Activated gamma-delta T cell treated with anti-CD3 and anti-CD28 coated beads, Interleukin-2, amount 50 U/mL, for 16 hours (primary cell): ENCODE measurements around the gene HDLBP.

Source experiments
- DNase-seq: peaks from one replicate; pipeline ENCODE4 v3.0.0-alpha.2; 2020; ENCODE audit warnings: low read depth

HDLBP gene

DNA sequence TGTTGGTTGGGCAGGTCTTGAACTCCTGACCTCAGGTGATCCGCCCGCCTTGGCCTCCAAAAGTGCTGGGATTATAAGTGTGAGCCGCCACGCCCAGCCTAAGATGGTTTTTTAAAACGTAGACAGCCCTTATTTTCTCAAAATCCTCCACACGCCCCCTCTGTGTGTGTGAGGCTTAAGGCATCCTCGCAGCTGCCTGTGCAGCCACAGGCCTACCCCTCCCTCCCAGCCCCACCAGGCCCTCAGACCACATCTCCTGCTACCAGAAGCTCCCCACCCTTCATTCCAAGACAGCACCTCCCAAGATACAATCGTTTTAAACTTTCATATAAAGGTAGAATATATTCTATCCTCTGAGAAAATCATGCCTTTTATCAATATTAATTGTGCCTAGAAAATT lies 122.2 kb downstream of the HDLBP start:
- DNase-seq = no peak

DNA sequence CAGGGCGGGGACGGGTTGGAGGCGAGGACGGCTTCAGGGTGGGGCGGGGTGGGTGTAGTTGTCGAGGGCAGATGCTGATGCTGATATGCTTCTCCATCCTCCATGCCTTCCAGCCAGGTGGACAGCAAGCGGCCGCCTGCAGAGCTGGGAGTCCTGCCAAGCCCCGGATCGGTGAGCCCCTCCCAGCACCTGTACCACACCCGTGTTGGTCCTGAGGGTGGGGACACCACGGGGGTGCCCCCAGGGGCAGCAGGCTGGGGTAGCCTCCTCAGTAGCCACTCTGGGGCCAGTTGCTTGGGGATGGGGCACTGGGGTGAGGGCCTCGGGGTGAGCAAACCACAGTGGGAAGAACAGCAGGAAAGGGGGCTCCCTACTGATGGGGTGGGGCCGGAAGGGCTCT lies 124.4 kb downstream of the HDLBP start:
- DNase-seq = no peak

DNA sequence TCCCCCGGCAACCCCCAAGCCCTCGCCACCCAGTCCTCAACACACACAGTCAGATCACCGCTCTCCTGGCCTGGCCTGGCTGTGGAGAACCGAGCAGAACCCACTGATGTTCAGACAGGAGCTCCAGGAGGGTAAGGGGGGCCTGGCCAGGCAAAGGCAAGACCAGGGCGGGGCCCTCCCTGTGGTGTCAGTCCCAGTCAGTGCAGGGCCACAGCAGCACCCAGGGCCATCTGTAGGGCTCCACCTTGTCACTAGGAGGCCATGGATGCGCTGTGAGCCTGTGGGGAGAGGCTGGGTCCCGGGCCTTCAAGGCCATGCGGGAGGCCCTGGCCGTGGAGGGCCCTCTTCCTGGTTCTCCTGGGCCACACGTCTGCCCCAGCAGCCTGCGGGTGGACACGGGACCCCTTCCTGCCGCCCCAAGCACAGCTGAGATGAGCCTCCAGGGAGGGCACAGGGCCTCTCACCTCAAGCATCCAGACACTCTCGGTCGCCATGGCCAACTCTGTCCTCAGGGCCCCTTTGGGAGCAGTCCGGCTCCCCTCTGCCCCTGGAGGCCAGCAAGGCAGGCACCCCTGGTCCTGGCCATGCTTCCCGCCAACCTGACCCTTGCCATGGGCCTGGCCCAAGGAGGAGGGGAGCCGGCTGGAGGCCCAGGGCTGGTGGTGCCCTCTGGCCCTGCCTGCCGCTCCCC lies 125.0 kb downstream of the HDLBP start:
- no peak for DNase-seq

DNA sequence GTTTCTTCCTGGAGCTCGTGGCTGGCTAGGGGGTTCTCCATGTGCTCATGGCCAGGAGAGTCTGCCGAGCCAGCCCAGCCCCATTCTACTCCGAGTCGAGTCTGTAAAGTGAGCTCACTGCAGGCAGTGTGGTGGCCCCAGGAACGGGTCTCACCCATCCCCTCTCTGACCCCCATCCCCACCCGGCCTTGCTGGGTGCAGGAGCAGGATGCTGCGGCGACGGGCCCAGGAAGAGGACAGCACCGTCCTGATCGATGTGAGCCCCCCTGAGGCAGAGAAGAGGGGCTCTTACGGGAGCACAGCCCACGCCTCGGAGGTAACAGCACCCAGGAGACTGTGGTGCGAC lies 125.6 kb downstream of the HDLBP start:
- no peak for DNase-seq

DNA sequence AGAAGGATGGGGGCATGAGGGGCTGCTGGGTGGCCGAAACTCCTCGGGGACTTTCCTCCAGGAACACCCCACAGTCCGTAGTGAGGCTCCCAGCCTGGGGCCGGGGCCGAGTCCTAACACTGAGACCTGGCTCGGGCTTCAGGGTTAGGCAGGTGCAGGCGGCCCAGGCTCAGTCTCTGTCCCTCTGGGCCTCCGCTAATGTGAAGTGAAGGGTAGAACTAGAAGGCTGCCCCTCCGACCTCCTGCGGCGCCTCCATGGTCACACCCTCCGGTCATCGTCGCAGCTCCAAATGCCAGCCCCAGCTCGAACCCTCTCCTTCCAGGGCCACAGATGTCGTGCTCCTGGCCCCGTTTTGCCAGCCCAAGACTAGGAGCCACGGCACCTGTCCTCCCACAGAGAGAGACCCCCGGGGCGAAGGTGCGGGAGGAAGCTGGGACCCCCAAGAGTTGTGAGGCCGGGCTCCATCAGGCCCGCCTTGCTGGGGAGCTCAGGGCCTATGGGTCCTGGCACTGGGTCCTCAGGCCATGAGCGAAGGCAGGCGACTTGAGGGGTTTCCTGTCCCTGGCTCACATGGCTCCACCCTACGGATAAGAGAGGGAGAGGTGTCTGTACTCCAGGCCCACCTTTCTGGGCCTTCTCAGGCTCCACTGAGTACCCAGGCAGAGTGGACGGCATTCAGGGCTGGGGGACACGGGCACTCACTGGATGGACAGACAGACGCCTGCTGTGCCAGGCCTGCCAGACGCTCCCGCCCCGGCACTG lies 126.2 kb downstream of the HDLBP start:
- no peak for DNase-seq

DNA sequence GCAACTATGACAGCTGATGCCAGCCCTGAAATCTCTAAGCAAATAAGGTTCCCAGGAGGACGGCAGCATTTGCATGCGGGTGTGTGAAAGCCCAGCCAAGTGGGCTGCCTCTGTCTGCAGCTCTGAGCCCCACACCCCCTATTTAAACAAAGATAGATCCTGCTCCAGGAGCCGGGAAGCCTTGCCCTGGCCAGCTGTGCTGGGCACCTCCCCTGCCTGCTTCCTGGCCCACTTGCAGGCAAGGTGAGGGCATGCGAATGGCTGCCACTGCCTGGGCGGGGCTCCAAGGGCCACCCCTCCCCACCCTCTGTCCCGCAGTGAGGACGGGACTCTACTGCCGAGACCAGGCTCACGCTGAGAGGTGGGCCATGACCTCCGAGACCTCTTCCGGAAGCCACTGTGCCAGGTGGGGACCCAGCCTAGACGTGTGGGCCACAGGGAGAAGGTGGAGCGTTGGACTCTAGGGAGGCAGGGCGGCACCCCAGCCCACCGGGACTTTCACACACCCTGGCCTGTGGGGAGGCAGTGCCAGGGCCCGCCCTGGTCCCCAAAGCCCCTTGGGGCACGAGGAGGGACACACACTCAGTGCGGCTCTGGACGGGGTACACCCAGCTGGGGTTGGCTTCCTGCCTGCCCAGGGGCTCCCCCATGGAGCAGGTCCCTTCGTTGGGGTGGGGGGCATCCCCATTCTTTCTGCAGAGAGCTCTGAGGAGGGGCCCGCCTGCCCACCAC lies 126.9 kb downstream of the HDLBP start, which contains the start of gene ANO7:
ANO7 (plus strand) TSS at position 317 of the 732 bp plus-strand sequence. CDS start 1,387 bp downstream, outside the sequence.
- DNase-seq = no peak

DNA sequence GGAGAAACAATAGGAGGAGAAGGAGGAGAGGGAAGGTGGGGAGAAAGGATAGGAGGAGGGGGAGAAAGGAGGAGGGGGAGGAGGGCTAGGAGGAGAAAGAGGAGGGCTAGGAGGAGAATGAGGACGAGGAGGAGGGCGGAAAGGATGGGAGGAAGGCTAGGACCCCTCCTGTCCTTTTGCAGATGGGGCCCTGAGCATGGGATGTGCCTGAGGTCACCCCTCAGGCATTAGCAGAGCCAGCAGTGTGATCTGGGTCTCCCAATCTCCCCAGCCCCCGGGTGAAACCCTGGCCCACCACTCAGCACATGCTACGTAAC lies 127.6 kb downstream of the HDLBP start:
- no peak for DNase-seq

DNA sequence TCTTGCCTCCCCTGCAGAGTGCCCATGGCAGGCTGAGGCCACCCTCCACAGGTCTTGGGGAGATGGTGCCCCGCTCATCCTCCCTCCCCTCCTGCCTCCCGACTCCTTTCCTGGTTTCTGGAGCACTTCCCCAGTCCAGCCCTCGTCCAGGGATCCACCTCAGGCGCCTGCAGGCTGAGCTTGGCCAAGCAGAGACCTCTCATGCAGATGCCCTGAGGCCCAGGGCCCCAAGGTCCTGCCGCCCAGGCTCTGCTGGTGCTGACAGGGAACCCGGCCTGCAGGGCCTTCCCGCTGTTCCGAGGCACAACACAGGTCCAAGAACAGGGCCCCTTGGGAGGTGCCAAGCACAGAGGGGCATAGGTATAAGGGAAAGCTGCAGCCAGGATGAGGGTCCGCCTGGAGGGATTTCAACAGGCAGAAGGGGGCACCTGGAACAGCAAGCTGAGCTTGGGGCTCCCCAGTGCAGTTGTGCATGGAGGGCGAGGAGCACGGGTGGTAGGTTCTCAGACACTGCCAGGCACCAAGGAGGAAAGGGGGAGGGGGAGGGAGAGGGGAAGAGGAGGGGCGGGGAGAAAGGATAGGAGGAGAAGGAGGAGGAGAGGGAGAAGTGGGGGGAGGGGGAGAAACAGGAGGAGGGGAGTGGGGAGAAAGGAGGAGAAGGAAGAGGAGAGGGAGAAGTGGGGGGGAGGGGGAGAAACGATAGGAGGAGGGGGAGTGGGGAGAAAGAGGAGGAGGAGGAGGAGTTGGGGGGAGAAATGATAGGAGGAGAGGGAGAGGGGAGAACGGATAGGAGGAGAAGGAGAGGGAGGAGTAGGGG lies 128.2 kb downstream of the HDLBP start:
- no peak for DNase-seq

DNA sequence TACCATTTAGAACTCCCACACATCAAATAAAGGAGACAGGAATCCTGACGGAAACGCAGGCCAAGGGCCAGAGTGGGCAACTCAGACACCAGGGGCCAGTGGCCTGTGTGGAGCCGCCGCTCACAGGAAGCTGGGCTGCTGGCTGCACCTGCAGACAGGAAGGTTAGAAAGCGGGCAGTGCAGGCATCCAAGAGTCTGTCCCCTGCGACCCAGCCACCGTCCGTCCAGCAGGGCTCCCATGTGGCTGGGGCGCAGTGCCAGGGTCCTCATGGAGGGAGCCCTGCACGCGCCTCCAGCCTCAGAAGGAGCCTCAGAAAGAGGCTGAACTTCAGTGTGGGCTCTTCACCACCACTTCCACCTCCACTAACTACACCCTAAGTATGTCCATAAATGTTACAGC lies 129.5 kb downstream of the HDLBP start:
- no peak for DNase-seq

DNA sequence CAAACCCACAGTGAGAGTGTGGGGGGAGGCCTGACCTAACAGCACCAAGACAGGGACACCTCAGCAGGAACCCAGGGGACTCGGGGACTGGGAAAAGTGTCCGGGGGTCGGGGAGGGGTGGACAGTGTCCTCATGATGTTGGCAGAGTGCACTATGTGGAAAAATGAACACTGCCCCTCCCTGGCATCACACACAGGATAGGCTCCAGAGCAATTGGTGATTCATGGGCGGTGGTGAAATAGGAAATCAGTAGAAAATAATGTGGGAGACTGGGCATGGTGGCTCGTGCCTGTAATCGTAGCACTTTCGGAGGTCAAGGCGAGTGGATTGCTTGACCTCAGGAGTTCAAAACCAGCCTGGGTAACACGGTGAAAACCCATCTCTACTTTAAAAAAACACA lies 130.6 kb downstream of the HDLBP start:
- DNase-seq = no peak

DNA sequence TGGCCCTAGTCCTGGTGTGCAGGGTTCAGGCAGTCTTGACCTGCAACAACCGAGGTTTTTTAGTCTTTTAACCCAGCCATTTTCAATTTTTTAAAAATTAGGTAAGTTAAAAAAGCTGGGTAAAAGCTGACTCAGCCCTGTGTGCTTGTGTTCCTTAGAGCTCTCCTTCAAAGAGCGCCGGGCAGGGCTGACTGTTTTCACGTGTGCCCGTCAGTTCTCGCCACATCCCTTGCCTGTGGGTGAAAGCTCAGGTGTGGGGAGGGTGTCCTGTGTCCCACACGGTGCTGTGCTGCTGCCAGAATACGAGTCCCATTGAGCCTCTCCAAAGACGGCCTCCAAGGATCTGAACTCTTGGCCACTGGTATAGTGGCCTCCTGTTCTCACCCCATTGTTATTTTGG lies 132.3 kb downstream of the HDLBP start:
- DNase-seq = no peak

DNA sequence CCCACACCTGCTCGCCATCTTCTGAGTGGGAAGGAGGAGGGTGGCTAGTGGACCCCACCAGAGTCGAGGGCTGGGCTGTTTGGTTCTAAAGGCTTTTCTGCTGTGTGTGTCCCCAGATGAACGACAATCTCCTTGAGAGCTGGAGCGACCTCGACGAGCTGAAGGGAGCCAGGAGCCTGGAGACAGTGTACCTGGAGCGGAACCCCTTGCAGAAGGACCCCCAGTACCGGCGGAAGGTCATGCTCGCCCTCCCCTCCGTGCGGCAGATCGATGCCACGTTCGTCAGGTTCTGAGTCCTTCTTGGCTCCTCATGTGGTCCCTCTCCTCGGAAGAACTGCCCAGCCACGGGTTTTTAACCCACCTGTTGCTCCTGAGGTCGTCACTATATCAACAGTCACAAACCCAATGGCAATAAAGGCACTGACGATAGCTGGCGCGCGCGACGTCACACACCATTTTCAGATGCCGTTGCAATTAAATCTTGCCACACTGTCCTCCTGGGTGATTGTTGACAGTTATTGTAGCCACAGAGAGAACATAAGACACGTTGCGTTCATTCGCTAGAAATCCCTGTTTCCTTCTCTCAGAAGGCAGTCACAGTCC lies 132.8 kb downstream of the HDLBP start:
- DNase-seq = no peak

DNA sequence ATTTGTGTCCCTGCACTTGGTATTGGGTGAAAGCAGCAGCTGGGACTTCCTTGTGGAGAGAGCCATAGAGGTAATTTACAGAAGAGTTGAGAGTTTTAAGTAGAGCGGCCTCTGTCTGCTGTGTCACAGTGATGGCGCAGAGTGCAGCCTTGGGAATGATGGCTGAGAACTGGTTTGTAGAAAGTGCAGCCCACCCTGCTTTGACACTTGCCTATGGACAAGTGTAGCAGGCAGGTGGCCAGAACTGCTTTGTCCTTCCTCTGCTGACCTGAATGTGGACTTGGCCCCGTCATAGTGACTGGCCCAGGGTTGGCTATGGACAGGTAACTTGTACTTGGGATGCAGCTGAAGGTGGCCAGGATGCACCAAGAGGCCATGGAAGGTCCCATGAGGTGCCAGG lies 133.3 kb downstream of the HDLBP start:
- no peak for DNase-seq

DNA sequence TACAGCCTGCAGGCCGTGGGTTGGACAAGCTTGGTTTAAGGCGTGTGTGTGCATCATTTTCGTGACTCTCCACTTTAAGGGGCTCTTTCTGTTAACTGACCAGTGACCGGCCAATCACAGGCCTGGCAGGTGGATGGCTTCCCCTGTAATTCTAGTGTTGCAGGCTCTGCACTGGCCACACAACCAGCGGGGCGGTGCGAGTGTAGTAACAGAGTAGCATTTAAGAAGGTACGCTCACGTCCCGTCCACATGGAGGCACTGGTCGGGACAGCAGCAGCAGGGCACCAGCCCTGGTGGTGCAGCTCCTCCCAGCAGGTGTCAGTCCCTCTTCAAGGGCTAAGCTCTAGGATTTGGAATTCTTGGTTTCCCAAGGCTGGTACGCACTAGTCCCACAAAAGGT lies 135.0 kb downstream of the HDLBP start:
- no peak for DNase-seq

DNA sequence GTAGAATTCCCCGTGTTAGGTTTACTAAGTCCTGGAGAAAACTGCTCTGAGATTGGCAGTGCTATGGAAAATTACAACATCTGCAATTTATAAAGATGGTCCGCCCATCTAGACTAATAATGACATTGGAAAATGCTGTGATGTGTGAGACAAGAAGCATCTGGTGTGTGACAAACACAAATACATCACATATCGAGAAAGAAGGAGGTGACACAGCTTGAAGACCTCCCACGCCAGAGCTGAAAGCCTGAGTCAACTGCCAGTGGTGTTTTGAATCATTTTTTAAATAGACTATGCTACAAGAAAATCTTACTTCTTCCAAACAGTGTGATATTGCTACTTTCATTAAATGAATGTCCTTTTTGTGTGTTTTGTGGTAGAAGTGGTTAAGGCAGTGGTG lies 135.6 kb downstream of the HDLBP start:
- DNase-seq = no peak

DNA sequence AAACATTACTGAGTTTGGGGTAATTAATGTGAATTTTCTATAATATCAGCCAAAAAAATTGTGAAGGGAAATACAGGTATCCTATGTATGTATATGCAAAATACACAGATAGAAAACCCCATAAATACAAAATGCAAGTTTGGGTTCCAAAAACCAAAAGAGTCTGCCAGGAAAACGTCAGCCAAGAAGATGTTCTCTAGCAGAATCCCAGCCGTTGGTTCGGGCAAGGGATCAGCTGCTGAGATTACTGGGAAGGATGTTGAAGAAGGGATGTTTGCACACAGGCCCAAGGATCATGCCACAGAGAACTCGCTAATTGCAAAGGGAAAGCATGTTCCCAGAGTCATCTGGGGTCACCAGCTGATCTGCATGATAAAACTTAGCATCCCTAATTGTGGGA lies 136.5 kb downstream of the HDLBP start:
- no peak for DNase-seq

DNA sequence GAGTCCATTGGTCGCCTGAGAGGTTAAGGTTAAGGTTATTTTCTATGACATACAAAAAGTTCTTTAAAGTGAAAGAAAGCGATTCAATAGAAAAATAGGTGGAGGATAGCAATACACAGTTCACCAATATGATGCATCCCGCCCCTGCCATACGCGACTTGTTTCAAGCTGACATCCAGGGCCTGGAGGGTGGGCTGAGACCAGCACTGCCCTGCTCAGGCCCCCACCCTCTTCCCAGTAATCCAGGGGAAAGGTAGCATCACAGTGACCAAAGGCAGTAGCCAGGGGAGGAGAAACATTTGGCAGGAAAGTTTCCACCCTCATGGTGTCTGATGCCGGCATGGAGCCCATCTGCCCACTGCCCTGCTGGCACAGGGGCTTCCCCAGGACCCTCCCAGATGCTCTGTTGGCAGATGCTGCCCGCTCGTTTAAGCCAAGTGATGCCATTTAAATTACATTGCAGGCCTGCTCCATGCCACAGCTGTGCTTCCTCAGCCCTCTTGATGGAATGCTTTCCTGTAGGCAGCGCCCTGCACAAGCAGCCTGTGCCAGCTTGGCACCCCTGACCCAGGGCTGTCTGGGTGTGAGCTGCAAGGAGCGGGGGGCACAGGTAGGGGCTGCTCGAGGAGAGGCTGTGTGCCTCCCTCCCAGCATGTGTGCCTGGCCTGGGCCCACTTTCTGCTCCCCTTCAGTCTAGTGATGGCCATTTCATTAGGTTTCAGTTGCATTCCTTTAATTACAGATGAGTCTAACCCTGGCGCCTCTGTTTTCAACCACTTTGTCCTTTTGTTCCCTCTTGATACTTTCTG lies 137.7 kb downstream of the HDLBP start:
- no peak for DNase-seq
